ENCODE measurements around the gene KLF11.
A peak's percentile ranks its signal among the peaks of the same experiment; 100 is the strongest.

Gene KLF11

DNA sequence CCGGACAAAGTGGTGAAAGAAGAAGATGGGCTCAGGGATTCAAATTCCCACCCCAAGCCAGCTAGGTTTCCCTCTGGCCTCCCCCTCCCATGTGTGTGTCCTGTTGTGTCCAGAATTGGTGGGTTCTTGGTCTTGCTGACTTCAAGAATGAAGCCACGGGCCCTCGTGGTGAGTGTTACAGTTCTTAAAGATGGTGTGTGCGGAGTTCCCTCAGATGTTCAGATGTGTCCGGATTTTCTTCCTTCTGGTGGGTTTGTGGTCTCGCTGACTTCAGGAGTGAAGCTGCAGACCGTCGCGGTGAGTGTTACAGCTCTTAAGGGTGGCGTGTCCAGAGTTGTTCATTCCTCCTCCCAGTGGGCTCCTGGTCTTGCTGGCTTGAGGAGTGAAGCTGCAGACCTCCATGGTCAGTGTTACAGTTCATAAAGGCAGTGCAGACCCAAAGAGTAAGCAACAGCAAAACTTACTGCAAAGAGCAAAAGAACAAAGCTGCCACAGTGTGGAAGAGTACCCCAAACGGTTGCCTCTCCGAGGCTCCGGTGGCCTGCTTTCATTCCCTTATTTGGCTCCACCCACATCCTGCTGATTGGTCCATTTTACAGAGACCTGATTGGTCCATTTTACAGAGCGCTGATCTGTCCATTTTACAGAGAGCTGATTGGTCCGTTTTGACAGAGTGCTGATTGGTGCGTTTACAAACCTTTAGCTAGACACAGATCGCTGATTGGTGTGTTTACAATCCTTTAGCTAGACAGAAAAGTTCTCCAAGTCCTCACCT is 37.7 kb upstream of the KLF11 start:
- TF ChIP-seq, protein P1, sequence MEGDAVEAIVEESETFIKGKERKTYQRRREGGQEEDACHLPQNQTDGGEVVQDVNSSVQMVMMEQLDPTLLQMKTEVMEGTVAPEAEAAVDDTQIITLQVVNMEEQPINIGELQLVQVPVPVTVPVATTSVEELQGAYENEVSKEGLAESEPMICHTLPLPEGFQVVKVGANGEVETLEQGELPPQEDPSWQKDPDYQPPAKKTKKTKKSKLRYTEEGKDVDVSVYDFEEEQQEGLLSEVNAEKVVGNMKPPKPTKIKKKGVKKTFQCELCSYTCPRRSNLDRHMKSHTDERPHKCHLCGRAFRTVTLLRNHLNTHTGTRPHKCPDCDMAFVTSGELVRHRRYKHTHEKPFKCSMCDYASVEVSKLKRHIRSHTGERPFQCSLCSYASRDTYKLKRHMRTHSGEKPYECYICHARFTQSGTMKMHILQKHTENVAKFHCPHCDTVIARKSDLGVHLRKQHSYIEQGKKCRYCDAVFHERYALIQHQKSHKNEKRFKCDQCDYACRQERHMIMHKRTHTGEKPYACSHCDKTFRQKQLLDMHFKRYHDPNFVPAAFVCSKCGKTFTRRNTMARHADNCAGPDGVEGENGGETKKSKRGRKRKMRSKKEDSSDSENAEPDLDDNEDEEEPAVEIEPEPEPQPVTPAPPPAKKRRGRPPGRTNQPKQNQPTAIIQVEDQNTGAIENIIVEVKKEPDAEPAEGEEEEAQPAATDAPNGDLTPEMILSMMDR (IDR thresholded peaks at IDR 0.05): no peak
- Histone ChIP-seq H3K9ac (no peak overlapping the region), H3K4me1 (peaks cover 41% of the 10 kb centered on the region), H3K4me2 (ENCODE audit: low read length) (no peak overlapping the region), H3K36me3 (ENCODE audit: control insufficient read depth, insufficient read depth, low read length) (no peaks in the 10 kb centered on the region), H3K27me3 (ENCODE audit: control insufficient read depth, insufficient read depth, low read length) (no peaks in the 10 kb centered on the region), H3K27ac (peak overlapping the region; percentile 94), H2AFZ (no peak overlapping the region), H3K4me3 (ENCODE audit: low read depth, low read length) (no peak overlapping the region), H3K9me3 (ENCODE audit: control insufficient read depth, low read length) (no peaks in the 10 kb centered on the region), H3K79me2 (no peaks in the 10 kb centered on the region)

DNA sequence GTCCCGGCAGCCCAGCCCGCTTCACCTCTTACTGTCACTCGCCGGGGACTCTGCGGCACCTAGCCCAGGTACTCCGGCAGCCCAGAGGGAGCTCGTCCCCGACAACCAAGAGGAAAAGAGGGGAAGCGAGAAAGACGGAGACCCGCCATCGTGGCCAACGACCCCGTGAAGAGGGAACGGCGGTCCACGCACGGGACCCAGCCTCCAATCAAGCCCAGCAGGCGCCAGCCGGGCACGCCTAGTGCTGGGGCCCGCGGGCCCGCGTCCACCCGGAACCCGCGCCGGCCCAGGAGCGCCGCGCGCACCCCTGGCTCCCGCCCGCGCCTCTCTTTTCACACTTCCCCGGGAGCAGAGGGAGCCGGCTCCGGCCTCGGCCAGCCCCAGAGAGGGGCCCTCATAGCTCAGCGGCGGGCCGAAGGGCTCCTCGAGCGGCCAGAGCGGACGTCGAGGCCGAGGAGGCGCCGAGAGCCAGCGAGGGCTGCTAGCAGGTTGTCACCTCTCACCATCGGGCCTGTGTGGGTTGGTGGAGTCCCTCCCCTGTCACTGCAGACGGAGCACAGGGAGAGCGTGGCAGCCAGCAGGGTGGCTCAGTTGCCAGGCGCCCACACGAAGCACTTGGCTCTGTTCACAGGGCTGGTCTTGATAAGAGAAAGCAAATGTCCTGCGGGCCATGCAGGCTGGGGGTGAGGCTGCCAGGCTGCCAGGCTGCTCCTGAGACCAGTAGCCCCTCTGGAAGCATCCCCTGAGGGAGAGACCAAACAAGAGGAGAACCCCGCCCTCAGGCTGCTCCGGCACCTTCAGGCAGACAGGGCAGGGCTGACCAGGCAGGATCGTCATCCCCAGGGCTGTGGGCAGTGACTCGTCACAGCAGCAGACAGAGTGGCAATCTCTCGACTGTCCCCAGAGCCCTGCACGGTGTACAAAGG is 36.9 kb upstream of the KLF11 start:
- no peaks in the 10 kb centered on the region for H3K36me3 ChIP-seq (ENCODE audit: control insufficient read depth, insufficient read depth, low read length)
- TF ChIP-seq, protein P1 (IDR thresholded peaks at IDR 0.05): no peak
- H3K4me2 ChIP-seq (ENCODE audit: low read length): no peak overlapping the region
- no peak overlapping the region for H3K9ac ChIP-seq
- no peaks in the 10 kb centered on the region for H3K9me3 ChIP-seq (ENCODE audit: control insufficient read depth, low read length)
- H3K79me2 ChIP-seq: no peaks in the 10 kb centered on the region
- peaks cover 36% of the 10 kb centered on the region for H3K4me1 ChIP-seq
- peak overlapping the region; percentile 86 for H2AFZ ChIP-seq
- H3K27ac ChIP-seq: peak overlapping the region; percentile 94
- H3K4me3 ChIP-seq (ENCODE audit: low read depth, low read length): no peak overlapping the region
- no peaks in the 10 kb centered on the region for H3K27me3 ChIP-seq (ENCODE audit: control insufficient read depth, insufficient read depth, low read length)

- no peak overlapping the region for H3K4me3 ChIP-seq (ENCODE audit: low read depth, low read length)
- no peaks in the 10 kb centered on the region for H3K79me2 ChIP-seq
- H3K36me3 ChIP-seq (ENCODE audit: control insufficient read depth, insufficient read depth, low read length): no peaks in the 10 kb centered on the region
- H3K27me3 ChIP-seq (ENCODE audit: control insufficient read depth, insufficient read depth, low read length): no peaks in the 10 kb centered on the region
- H3K27ac ChIP-seq: peak overlapping the region; percentile 94
- peak overlapping the region; percentile 62 for H2AFZ ChIP-seq
- H3K4me2 ChIP-seq (ENCODE audit: low read length): no peak overlapping the region
- H3K4me1 ChIP-seq: peaks cover 34% of the 10 kb centered on the region
- TF ChIP-seq, protein P1 (IDR thresholded peaks at IDR 0.05): no peak
- H3K9ac ChIP-seq: no peak overlapping the region
- H3K9me3 ChIP-seq (ENCODE audit: control insufficient read depth, low read length): no peaks in the 10 kb centered on the region
Observed at GRCh38 chr2:10007435-10007834, 35.9 kb upstream of the KLF11 start.

DNA sequence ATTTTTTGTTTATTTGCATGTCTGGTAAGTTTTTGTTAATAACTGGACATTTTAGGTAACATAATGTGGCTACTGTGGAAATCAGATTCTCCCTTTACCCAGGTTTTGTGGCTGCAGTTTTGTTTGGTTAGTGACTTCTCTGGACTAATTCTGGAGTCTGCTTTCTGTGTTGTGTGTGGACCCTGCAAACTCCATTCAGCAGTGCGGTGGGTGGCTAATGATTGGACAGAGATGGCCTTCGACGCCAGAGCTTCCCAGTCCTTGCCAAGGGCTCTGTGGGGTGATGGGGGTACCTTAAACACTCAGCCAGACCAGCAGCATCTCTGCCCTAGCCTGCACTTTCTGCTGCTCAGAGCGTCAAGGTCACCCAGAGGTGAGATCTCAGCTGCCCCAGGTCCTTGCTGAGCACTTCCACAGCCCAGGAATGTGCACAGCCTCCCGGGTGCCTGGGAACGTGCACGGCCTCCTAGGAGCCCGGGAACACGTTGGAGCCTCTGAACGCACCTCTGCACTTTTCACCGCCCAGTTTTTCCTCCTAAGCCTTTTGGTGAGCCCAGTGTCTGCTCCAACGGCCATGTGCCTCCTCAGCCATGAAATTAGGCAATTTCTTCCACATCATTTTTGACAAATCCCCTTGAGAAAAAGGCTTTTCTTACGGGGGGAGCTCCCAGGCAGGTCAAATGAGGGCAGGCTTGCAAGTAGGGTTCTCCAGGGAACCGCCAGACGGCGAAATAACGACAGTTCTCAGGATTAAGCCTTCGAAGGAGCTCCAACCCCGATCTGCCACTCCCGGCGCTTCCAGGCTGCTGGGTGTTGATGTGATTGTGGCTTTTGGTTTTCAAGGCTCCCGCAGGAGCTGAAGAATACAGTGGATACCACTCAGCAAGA is 35.2 kb upstream of the KLF11 start:
- peak overlapping the region; percentile 8 for H2AFZ ChIP-seq
- TF ChIP-seq, protein P1 (IDR thresholded peaks at IDR 0.05): no peak
- H3K4me3 ChIP-seq (ENCODE audit: low read depth, low read length): no peak overlapping the region
- H3K27me3 ChIP-seq (ENCODE audit: control insufficient read depth, insufficient read depth, low read length): no peaks in the 10 kb centered on the region
- H3K36me3 ChIP-seq (ENCODE audit: control insufficient read depth, insufficient read depth, low read length): no peaks in the 10 kb centered on the region
- H3K27ac ChIP-seq: peak overlapping the region; percentile 94
- H3K79me2 ChIP-seq: no peaks in the 10 kb centered on the region
- H3K4me2 ChIP-seq (ENCODE audit: low read length): no peak overlapping the region
- peaks cover 34% of the 10 kb centered on the region for H3K4me1 ChIP-seq
- H3K9me3 ChIP-seq (ENCODE audit: control insufficient read depth, low read length): no peaks in the 10 kb centered on the region
- H3K9ac ChIP-seq: no peak overlapping the region
